NT2/D1 (cell line): Measurements from ENCODE around the gene LCA5L.

Source experiments
- DNase-seq: peaks from one replicate; pipeline ENCODE4 v3.0.0-alpha.2; 2011; ENCODE audit warnings: low read depth, low spot score
- H3K27me3 ChIP-seq: 2 replicates; pipeline ENCODE4 v1.6.0; 2011; ENCODE audit warnings: mild to moderate bottlenecking; ENCODE audit not compliant: insufficient read length, insufficient read depth
- H3K36me3 ChIP-seq: 2 replicates; pipeline ENCODE4 v1.6.1; 2011; ENCODE audit warnings: mild to moderate bottlenecking, low read length, mixed read lengths; ENCODE audit not compliant: insufficient read depth, insufficient read length
- H3K4me1 ChIP-seq: 2 replicates; pipeline ENCODE4 v1.5.1; 2011; ENCODE audit not compliant: insufficient read depth, insufficient read length
- H3K4me3 ChIP-seq: 2 replicates; pipeline ENCODE4 v1.5.1; 2011; ENCODE audit warnings: low read depth; ENCODE audit not compliant: insufficient read length
- H3K9ac ChIP-seq: 2 replicates; pipeline ENCODE4 v1.6.0; 2011; ENCODE audit warnings: low read depth; ENCODE audit not compliant: insufficient read length
- H3K9me3 ChIP-seq: 2 replicates; pipeline ENCODE4 v1.5.1; 2011; ENCODE audit warnings: mild to moderate bottlenecking, low read length; ENCODE audit not compliant: insufficient read depth
- SUZ12 ChIP-seq: IDR thresholded peaks from 2 replicates; pipeline ENCODE4 v1.6.1; 2011; ENCODE audit not compliant: insufficient read length, insufficient read depth; ENCODE audit errors: extremely low read depth
- YY1 ChIP-seq: IDR thresholded peaks from 2 replicates; pipeline ENCODE4 v1.6.1; 2011; ENCODE audit not compliant: insufficient read length, insufficient read depth
- ZNF274 ChIP-seq: IDR thresholded peaks from 2 replicates; pipeline ENCODE4 v1.6.1; 2011; ENCODE audit warnings: mild to moderate bottlenecking, low read depth, low read length

LCA5L gene

GRCh38 chr21:39463308-39463707 lies 17.7 kb upstream of the LCA5L start:
- no peak overlapping the region for H3K9ac ChIP-seq
- H3K4me3 ChIP-seq = no peak overlapping the region
- TF ChIP-seq SUZ12 (no peak), YY1 (no peak), ZNF274 (no peak)
- no peaks in the 10 kb centered on the region for H3K4me1 ChIP-seq
- no peaks in the 10 kb centered on the region for H3K36me3 ChIP-seq
- H3K9me3 ChIP-seq = no peaks in the 10 kb centered on the region
- H3K27me3 ChIP-seq = no peaks in the 10 kb centered on the region
- no peak for DNase-seq

- Histone ChIP-seq H3K36me3 (no peaks in the 10 kb centered on the region), H3K4me1 (no peaks in the 10 kb centered on the region), H3K9me3 (no peaks in the 10 kb centered on the region), H3K9ac (no peak overlapping the region), H3K27me3 (no peaks in the 10 kb centered on the region), H3K4me3 (no peak overlapping the region)
- TF ChIP-seq YY1 (no peak), ZNF274 (no peak), SUZ12 (no peak)
- DNase-seq = no peak
Observed at GRCh38 chr21:39461419-39461818, 15.8 kb upstream of the LCA5L start.

GRCh38 chr21:39456665-39457064 lies 11.1 kb upstream of the LCA5L start:
- no peaks in the 10 kb centered on the region for H3K27me3 ChIP-seq
- DNase-seq = no peak

GRCh38 chr21:39454949-39455668 lies 9.5 kb upstream of the LCA5L start:
- Histone ChIP-seq H3K4me3 (no peak overlapping the region), H3K36me3 (no peaks in the 10 kb centered on the region), H3K9me3 (no peaks in the 10 kb centered on the region), H3K4me1 (peaks cover 6% of the 10 kb centered on the region), H3K27me3 (no peaks in the 10 kb centered on the region), H3K9ac (no peak overlapping the region)
- no peak for DNase-seq
- no peak for TF ChIP-seq ZNF274
- TF ChIP-seq YY1 = no peak
- no peak for TF ChIP-seq SUZ12

More at GRCh38 chr21:39456665-39457064, 11.1 kb upstream of the LCA5L start:
- no peak for TF ChIP-seq YY1
- no peak for TF ChIP-seq SUZ12
- Histone ChIP-seq H3K4me3 (no peak overlapping the region), H3K36me3 (no peaks in the 10 kb centered on the region), H3K9me3 (no peaks in the 10 kb centered on the region), H3K9ac (no peak overlapping the region), H3K4me1 (peaks cover 3% of the 10 kb centered on the region)

- Histone ChIP-seq H3K4me1 (peaks cover 6% of the 10 kb centered on the region), H3K4me3 (no peak overlapping the region), H3K9ac (no peak overlapping the region), H3K36me3 (no peaks in the 10 kb centered on the region), H3K27me3 (no peaks in the 10 kb centered on the region), H3K9me3 (no peaks in the 10 kb centered on the region)
- DNase-seq = no peak
- TF ChIP-seq YY1 (no peak), SUZ12 (no peak), ZNF274 (no peak)
Observed at GRCh38 chr21:39453571-39454179, 8.1 kb upstream of the LCA5L start.

GRCh38 chr21:39452970-39453342 lies 7.4 kb upstream of the LCA5L start:
- DNase-seq = no peak
- no peaks in the 10 kb centered on the region for H3K27me3 ChIP-seq
- H3K4me1 ChIP-seq = peaks cover 6% of the 10 kb centered on the region
- H3K4me3 ChIP-seq = no peak overlapping the region
- TF ChIP-seq ZNF274 = no peak
- no peaks in the 10 kb centered on the region for H3K36me3 ChIP-seq
- no peak overlapping the region for H3K9ac ChIP-seq
- no peaks in the 10 kb centered on the region for H3K9me3 ChIP-seq

GRCh38 chr21:39452207-39452969 lies 6.8 kb upstream of the LCA5L start:
- TF ChIP-seq SUZ12 (no peak), YY1 (no peak), ZNF274 (no peak)
- no peak overlapping the region for H3K4me3 ChIP-seq
- H3K27me3 ChIP-seq = no peaks in the 10 kb centered on the region
- no peaks in the 10 kb centered on the region for H3K9me3 ChIP-seq
- no peak for DNase-seq
- H3K4me1 ChIP-seq = peaks cover 6% of the 10 kb centered on the region
- no peak overlapping the region for H3K9ac ChIP-seq
- no peaks in the 10 kb centered on the region for H3K36me3 ChIP-seq
